GM12891 (cell line): ENCODE results near the gene PPFIBP1.
"Not testable (repeated sequence)": the region's sequence is repeated elsewhere in the genome, so short reads cannot be mapped to it uniquely, and the experiment has no call there.

Experiments
- DNase-seq: peaks from one replicate; pipeline ENCODE4 v3.0.0; 2011; ENCODE audit warnings: low spot score; ENCODE audit not compliant: insufficient read length
- FAIRE-seq: peaks from 2 replicates; lab custom pipeline; 2011; peaks lifted over from hg19 to GRCh38; lab: Jason Lieb, UNC
- PAX5 ChIP-seq: IDR thresholded peaks from 2 replicates; pipeline ENCODE4 v1.6.1; 2011; ENCODE audit warnings: low read length, moderate library complexity, mild to moderate bottlenecking; ENCODE audit not compliant: insufficient read depth, severe bottlenecking
- POLR2A ChIP-seq: IDR thresholded peaks from 2 replicates; pipeline ENCODE4 v1.6.1; 2011; ENCODE audit warnings: low read depth, low read length, control low read depth
- POLR2AphosphoS5 ChIP-seq: IDR thresholded peaks from 2 replicates; pipeline ENCODE4 v1.6.1; 2011; ENCODE audit warnings: low read depth, low read length, control low read depth
- POU2F2 ChIP-seq: IDR thresholded peaks from 2 replicates; pipeline ENCODE4 v1.6.1; 2011; ENCODE audit warnings: low read depth, mild to moderate bottlenecking, control low read depth, low read length, moderate library complexity
- SPI1 ChIP-seq: IDR thresholded peaks from 2 replicates; pipeline ENCODE4 v1.6.1; 2011; ENCODE audit warnings: low read depth, low read length, control low read depth
- TAF1 ChIP-seq: IDR thresholded peaks from 2 replicates; pipeline ENCODE4 v1.6.1; 2011; ENCODE audit warnings: low read depth, low read length, control low read depth

Gene PPFIBP1

GRCh38 chr12:27635349-27635972 is 111.5 kb downstream of the PPFIBP1 start:
- no peak for TF ChIP-seq PAX5
- TF ChIP-seq SPI1: 0 out of 2 replicates have a peak, but pooled peaks have one; percentile 2
- FAIRE-seq (no peak), DNase-seq (no peak)

GRCh38 chr12:27636569-27636968 is 112.6 kb downstream of the PPFIBP1 start:
- DNase-seq: not testable (repeated sequence)
- FAIRE-seq: peak; percentile 91

GRCh38 chr12:27637524-27637923 is 113.5 kb downstream of the PPFIBP1 start:
- DNase-seq: no peak
- no peak for FAIRE-seq
- TF ChIP-seq SPI1 (no peak), POU2F2 (no peak), TAF1 (no peak), POLR2A (no peak), PAX5 (no peak)

- no peak for DNase-seq
- TF ChIP-seq TAF1: no peak
- TF ChIP-seq POLR2AphosphoS5: no peak
- no peak for TF ChIP-seq SPI1
- no peak for TF ChIP-seq POLR2A
- no peak for TF ChIP-seq POU2F2
- no peak for TF ChIP-seq PAX5
- no peak for FAIRE-seq
Observed at GRCh38 chr12:27639265-27639664, 115.3 kb downstream of the PPFIBP1 start.

- not testable (repeated sequence) for DNase-seq
- peak; percentile 73 for FAIRE-seq
Observed at GRCh38 chr12:27640566-27641200, 116.7 kb downstream of the PPFIBP1 start.

GRCh38 chr12:27642361-27642760 is 118.4 kb downstream of the PPFIBP1 start:
- peak; percentile 88 for FAIRE-seq
- not testable (repeated sequence) for DNase-seq

GRCh38 chr12:27642892-27643291 is 118.9 kb downstream of the PPFIBP1 start:
- not testable (repeated sequence) for DNase-seq, FAIRE-seq

- DNase-seq: no peak
- no peak for TF ChIP-seq SPI1
- TF ChIP-seq POLR2AphosphoS5: no peak
- TF ChIP-seq PAX5: no peak
- TF ChIP-seq POU2F2: no peak
- no peak for TF ChIP-seq POLR2A
- TF ChIP-seq TAF1: no peak
- no peak for FAIRE-seq
Observed at GRCh38 chr12:27644158-27644845, 120.3 kb downstream of the PPFIBP1 start.

- DNase-seq: no peak
- no peak for FAIRE-seq
- no peak for TF ChIP-seq POLR2AphosphoS5
- no peak for TF ChIP-seq SPI1
- TF ChIP-seq POLR2A: no peak
Observed at GRCh38 chr12:27645671-27646070, 121.7 kb downstream of the PPFIBP1 start.

- no peak for FAIRE-seq
- TF ChIP-seq SPI1 (no peak), POLR2AphosphoS5 (no peak), TAF1 (no peak), POU2F2 (no peak)
Observed at GRCh38 chr12:27646149-27646548, 122.1 kb downstream of the PPFIBP1 start.

GRCh38 chr12:27650011-27650410 is 126.0 kb downstream of the PPFIBP1 start:
- peak; percentile 75 for FAIRE-seq
- TF ChIP-seq SPI1 (no peak), PAX5 (no peak), POLR2AphosphoS5 (no peak), POU2F2 (no peak), TAF1 (no peak), POLR2A (no peak)

More at GRCh38 chr12:27646149-27646548, 122.1 kb downstream of the PPFIBP1 start:
- DNase-seq: no peak

More at GRCh38 chr12:27650011-27650410, 126.0 kb downstream of the PPFIBP1 start:
- DNase-seq: no peak
